AG10803 (cell line): ENCODE results near the gene GSTT2B.
"Not testable (repeated sequence)": the region's sequence is repeated elsewhere in the genome, so short reads cannot be mapped to it uniquely, and the experiment has no call there.

Experiments used
- DNase-seq: peaks from one replicate; pipeline ENCODE4 v3.0.0; 2010; ENCODE audit warnings: low read depth
- H3K4me3 ChIP-seq: 2 replicates; pipeline ENCODE4 v1.5.1; 2011; ENCODE audit warnings: mild to moderate bottlenecking, low read length, control low read depth
- CTCF ChIP-seq: conservative IDR thresholded peaks from 2 replicates; pipeline ENCODE4 v1.5.1; 2011; ENCODE audit warnings: mild to moderate bottlenecking, low read length, control low read depth, inconsistent platforms

The GSTT2B gene, protein sequence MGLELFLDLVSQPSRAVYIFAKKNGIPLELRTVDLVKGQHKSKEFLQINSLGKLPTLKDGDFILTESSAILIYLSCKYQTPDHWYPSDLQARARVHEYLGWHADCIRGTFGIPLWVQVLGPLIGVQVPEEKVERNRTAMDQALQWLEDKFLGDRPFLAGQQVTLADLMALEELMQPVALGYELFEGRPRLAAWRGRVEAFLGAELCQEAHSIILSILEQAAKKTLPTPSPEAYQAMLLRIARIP

DNA sequence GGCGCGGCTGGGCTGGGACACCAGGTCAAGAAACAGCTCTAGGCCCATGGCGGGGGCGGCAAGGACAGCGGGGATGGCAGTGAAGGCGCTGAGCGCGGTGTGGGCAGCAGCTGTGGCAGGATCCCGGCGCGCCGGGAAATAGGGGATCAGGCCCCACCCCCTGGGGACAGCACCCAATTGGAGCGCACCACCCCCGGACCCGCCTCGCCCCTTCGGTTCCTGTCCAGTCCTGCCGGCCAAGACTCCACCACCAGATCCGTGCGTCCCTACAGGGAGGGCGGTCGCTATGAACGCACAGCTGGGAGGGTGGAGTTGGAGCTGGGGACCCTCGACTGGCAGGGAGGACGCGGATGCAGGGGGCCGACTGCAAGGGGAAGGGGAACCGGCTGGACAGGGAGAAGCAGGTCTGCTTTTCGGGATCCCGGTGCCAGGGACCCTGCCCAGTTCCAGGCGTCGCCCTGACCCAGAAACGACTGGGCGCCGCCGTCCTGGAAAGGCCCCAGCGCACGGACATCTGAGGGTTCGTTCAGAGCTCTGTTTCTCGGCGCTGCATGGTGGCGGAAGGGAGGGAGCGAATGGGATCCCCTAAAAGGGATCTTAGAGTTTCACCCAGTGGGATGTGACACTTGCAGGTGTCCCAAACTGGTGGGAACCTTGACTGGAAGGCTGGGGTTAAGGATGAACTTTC lies at the start of gene GSTT2B:
Gene GSTT2B, minus strand, starts transcription at position 112 of the 688 bp plus-strand sequence. Its CDS starts 64 bp downstream, at position 48.
- H3K4me3 ChIP-seq = peak within 1 kb of the TSS; percentile 20; the same call in 1 of the 2 replicates
- not testable (repeated sequence) for DNase-seq

DNA sequence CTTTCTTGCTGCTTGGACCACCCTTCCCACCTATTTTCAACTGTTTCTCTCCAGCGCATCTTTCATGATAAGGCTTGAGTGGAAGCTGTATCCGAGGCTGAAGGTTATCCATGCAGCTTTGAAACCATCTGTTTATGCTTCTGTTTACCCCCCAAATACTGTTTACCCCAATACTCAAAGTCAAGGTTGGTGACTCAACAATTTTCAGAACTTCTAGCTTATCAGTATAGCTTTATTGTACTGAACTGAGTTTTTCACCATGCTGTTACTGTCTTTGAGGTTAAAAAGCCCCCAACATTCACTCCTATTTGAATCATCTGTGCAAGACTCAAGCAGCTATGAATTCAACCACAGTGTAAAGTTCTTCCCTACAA lies 49.0 kb upstream of the GSTT2B start:
- no peak for TF ChIP-seq CTCF
- DNase-seq = no peak
- H3K4me3 ChIP-seq = no peak overlapping the region

DNA sequence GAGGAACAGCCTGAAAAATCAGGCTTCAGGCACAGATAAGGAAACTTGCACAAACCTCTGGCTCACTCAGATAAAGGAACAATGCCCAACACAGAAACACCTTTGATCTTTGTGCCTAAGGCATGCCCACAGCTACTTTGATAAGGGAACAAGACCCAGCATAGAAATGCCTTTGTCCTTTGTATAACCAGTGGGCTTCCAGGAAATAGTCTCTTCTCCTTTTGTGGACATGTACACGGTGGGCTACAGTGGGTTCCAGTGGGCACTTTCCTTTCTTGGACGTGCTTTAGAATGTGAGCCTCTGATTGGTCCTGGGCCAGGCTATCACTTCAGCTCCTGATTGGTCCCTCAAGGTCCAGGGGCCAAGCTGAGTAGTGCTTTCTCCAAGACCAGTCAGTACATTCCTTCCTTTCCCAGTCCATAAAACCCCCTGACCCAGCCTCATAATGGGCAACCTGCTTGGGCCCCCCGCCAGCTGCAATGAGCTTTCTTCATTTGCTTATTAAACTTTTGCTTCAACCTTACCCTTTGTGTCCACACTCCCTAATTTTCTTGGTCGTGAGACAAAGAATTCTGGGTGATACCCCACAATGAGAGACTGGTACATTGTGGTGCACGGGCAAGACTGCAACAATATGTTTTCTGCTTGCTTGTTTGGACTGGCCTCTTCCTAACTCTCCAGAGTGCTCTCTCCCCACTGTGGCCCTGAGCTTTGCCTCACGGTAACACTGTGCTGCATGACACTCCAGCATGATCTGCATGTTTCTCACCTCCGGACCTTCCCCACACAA lies 48.4 kb upstream of the GSTT2B start:
- no peak for DNase-seq

DNA sequence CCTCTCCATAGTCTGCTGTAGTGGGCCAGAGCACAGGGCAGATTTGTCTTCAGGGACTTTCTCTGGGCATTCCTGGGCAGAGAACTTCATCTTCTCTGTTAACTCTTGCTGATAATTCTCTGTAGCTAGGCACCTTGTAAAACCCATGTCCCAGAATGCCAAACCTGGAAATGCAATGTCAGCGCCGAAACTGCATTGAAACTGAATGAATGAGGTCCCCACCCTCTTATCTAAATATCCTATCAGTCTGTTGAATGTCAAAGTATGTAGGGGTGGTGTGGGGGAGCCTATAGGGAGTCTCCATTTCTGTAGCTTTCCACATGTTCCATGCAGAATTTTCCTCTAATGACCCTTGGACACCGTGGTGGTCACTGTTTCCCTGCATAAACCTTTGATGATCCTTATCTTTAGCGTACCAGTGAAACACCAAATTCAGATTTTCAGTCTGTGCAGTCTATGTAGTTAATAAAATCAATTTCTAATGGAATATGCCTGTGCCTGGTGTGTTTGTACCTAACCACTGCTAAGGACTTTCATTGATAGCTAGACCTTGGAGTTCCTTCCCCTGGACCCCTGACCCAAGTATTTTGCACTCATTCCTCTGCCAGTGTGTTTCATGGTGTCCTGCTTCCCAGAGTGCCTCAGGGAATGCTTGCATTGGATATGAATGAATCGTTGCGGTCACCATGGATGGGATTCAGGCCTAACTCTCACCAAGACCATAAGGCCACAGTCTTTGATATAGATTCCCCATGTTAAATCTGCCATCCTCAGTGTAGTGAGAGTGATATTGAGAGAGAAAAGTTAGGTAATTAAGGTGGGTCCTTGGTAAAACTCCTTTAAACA lies 47.6 kb upstream of the GSTT2B start:
- TF ChIP-seq CTCF = no peak
- H3K4me3 ChIP-seq = no peak overlapping the region
- DNase-seq = no peak

More for the DNA sequence above, 48.4 kb upstream of the GSTT2B start:
- no peak for TF ChIP-seq CTCF
- no peak overlapping the region for H3K4me3 ChIP-seq

- H3K4me3 ChIP-seq = no peak overlapping the region
- no peak for TF ChIP-seq CTCF
- no peak for DNase-seq
Observed at GRCh38 chr22:24008022-24008283, 47.0 kb upstream of the GSTT2B start.

- no peak for DNase-seq
- no peak for TF ChIP-seq CTCF
- no peak overlapping the region for H3K4me3 ChIP-seq
Observed at GRCh38 chr22:24007253-24008021, 46.4 kb upstream of the GSTT2B start.

DNA sequence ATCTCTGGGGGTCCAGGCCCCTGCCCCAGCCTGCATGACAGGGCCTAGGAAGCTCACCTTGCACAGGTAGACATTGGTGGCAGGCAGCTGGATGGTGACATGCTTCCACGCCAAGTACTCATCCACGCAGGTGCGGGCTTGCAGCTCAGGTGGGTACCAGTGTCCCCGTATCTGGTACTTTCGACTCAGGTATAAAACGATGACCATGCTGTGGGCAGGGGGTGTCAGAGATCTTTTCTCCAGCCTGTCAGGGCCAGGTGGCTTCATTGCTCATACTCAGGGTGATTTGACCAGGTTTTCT lies 45.9 kb upstream of the GSTT2B start:
- no peak for TF ChIP-seq CTCF
- DNase-seq = no peak
- H3K4me3 ChIP-seq = no peak overlapping the region
